ENCODE results near the gene PAFAH1B1.
"Not testable (repeated sequence)": the region's sequence is repeated elsewhere in the genome, so short reads cannot be mapped to it uniquely, and the experiment has no call there.

Gene PAFAH1B1

DNA sequence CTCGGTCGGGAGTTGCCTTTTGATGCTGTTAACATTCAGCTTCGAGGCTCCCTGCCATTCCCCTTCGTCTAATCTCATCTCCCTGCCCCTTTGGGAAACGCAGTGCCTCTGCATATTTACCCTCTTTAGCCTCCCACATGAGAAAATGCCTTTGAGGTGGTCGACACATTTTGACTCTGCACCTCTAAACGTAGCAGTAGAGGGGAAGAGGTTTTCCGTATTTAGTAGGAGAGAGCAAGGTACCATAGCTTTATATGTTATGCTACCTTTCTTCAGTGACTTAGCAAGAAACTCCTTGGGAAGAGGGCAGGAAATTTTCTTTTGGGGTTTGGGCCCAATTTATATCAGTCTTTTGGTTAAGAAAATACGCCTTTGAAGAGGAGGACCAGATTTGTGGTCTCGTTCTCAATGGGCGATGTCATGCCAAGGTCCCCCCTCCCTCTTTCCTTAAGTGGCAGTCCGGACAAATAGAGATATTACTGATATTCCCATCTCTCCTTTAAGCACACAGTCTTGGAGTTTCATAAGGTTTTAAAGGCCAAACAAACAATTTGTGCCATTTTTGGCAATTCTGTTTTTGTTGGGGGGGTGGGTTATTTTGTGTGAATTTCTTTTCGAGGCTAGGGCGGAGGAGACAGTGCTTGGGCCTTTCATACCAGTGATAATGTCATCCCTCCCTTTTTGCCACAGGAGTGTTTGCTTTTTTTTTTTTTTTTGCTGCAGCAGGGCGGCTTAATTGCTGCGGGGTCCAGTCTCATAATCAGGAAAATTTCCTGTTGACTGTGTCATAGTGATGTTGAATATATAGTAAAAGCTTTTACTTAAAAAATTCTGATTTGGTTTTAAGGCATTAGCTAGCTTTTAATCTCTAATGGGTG is 1.5 kb downstream of the PAFAH1B1 start:
- peak; percentile 11 for DNase-seq

DNA sequence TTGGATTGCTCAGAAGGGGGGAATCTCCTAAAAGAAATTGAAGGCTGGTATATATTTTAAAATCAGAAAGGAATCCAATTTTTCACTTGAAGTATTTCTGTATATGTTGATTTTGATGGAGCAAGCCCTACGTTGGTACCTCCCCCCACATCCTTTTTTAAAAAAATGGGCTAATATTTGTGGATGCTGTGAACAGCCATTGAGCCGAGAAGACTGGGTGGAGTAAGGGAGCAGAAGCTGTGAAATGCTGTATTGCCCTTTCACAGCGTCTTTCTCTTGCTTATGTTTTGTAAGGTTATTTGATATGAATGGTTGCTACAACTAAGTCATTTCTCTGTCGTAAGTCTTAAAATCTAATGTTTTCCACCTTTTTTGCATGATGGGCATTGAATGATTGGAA is 2.3 kb downstream of the PAFAH1B1 start:
- DNase-seq, result peak; percentile 13

DNA sequence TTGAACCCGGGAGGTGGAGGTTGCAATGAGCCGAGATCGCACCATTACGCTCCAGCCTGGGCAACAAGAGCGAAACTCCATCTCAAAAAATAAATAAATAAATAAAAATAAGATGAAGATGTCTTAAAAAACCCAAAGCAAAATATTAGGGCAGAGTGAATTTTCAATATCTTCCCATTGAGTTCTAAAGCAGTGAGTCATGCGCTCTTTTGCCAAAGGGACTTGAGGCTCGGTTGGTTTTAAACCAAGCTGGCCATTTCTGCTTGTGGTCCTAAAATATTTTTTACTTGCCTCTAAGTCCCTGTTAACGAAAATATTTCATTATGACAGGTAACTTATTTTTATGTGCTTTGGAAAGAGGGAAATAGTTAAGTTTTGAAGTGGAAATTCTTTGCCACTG is 4.7 kb downstream of the PAFAH1B1 start:
- DNase-seq, result peak; percentile 75

DNA sequence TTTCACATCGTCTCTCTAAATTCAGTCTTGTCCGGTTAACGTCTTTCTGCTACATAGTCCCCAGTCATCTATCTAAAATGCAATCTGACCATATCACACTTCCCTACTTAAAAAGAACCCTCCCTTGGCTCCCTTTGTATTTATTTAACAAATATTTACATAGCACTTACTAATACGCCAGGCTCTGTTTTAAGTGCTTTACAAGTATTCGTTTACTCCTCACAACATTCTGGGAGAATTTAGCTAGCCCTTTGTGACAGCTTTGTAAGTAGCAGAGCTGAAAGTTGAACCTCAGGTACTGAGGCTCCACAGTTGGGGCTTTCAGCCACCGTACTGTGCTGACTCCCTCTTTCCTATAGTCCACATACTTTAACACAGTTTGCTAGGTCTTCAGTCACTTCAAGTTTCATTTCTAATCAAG is 9.2 kb downstream of the PAFAH1B1 start:
- no peak for DNase-seq

DNA sequence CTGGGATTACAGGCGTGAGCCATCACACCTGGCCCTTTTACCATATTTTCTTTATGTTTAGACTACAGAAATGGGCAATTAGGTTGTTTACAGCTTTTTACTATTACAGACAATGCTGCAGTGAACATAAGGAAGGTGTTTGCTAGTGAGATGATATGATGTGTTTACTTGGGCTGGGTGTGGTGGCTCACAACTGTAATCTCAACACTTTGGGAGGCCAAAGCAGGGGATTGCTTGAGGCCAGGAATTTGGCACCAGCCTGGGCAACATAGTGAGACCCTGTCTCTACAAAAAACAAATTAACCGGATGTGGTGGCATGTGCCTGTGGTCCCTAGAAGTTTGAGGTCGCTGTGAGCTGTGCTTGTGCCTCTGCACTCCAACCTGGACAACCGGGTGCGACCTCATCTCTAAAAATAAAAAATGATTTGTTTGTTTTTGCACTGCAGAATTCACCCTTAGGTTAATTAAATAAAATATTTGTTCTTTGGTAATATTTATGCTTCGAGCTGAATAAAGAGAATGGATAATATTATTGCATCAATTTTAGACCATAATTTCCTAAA is 15.0 kb downstream of the PAFAH1B1 start:
- no peak for DNase-seq

DNA sequence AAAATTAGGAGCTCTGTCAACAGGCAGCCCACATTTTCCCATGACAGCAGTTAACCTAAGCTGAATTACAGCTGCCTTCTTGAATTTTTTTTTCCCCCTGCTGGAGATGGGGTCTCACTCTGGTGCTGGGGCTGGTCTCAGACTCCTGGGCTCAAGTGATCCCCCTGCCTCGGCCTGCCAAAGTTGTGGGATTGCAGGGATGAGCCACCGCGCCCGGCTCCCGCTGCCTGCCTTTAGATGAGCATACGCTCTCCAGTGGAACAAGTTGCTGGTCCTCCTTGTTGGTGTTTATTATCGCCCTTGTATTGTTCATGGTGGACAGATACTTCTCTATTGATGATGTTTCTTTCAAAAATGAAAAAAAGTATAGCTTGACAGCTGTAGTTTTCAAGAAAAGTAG is 15.6 kb downstream of the PAFAH1B1 start:
- DNase-seq, result no peak

DNA sequence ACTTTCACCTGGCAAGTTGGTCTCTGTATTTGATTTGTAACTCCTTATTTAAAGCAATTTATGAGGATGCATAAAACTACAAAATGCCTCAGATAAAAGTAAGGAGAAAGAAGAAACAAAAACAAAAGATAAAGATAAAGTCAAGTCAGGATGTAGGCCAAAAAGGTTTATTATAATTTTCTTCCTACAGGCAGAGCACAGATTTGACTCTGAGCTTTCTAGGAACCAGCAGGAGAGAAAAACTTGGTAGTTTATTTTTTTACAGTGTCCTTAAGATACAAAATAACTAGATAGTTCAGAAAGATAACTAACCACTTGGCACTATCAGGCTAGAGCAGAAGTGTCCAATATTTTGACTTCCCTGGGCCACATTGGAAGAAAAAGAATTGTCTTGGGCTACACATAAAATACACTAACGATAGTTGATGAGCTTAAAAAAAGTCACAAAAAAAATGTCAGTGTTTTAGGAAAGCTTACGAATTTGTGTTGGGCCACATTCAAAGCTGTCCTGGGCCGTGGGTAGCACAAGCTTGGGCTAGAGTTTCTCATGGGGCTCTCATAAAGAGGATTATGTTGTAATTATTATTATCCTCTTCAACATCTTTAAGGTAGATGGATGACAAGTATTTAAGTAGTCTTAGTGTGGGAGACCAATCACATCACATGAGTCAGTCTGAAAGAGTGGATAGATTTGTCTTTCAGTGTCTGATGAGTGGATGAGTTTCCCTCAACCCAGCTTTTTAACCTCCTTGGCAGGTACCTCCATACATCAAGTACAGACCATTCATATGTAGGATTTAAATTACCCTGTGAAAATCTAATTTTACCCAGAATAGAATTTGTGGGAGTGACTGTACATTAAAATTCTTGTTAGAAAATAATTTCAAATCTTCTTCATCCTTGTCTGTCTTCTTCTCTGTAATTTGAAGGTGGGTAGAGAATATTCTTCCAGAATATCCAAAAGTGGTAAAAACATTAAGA is 17.0 kb downstream of the PAFAH1B1 start:
- DNase-seq, result no peak

DNA sequence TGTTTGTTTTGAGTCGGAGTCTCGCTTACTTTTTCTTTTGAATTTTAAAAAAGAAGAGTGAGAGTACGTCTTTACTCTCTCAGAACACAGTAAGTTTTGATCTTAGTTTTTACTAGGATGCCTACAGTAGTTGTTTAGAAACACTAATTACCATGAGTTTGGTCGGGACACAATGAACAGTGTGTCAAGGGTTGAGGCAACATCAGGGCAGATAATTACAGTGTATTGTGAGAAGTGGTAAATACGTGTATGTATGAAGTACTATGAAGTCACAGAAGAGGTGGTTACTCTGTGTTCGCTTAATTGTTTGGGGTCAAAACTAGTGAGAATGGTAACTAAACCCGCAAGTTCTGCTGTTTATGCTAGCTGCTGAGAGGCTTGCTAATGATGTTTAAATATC is 18.2 kb downstream of the PAFAH1B1 start:
- no peak for DNase-seq

DNA sequence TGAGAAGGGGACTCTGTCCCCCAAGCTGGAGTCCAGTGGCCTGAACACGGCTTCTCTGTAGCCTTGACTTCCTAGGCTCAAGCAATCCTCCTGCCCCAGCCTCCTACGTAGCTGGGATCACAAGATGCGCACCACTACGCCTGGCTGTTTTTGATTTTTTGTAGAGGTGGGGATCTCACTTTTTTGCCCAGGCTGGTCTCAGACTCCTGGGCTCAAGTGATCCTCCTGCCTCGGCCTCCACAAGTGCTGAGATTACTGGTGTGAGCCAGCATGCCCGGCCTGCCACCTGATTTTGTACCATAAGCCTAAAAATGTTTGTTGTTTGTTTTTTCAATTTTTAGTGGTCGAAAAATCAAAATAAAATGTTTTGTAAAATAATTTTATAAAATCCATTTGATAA is 19.2 kb downstream of the PAFAH1B1 start:
- DNase-seq, result no peak

DNA sequence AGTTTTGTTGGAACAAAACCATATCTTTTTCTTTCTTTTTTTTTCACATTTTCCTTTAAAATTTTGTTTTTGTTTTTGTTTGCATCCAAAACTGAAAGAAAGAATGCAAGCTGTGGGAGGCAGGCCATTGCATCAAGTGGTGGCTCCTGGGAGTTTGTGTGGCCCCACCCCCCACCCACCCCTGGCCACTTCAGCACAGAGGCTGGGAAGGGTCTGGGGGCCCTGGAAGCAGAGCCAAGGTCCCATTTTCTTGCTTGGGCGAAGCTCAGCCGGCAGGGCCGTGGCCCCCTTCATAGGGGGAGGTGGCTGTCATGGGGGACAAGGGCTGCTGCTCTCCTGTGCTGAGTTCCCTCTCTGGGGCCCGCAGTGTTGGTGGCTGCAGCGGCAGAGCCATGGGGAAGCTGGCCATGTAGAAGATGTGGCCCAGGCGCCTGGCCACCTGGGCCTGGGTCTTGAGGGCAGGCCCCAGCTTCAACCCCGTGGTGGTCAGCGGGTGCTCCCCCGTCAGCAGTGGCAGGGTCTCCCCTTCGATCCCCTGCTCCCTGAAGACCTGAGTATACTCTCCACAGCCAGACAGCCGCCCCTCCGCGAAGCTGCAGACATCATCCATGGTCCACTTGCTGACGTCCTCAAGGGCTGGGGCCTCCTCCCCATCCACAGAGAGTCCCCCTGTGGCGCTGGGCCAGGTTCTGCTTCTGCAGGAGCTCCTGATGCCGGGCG is 19.8 kb downstream of the PAFAH1B1 start:
- DNase-seq, result no peak

DNA sequence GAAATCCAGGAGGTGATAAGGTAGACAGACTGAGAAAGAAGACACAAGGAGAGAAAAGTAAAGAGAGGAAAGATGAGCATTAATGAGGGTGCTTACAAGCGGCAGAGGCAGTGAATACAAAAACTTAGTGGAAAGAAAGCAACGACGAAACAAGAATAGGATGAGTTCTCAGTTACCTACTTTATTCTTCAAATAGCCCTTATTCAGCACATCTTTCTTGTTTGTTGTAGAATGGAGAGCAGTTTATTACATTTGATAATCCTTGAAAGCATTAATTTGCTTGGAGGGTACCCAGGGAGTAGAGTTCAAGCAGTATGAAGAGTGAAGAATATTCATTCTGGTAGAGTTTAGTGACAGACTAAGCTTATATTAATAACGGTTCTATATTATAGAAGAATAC is 22.4 kb downstream of the PAFAH1B1 start:
- no peak for DNase-seq

DNA sequence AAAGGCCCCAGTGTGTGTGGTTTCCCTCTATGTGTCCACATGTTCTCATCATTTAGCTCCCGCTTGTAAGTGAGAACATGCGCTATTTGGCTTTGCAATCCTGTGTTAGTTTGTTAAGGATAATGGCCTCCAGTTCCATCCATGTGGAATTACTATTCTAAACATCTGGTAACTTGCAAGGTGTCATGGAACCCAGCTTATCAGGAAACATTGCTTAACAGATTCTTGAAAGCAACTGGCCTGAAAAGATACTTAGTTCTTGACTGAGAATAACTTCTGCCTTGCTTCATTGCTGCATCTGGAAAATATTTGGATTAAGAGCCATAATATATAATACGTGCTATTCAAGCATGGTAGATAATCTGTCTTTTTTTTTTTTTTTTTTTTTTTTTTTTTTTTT is 27.8 kb downstream of the PAFAH1B1 start:
- no peak for DNase-seq

DNA sequence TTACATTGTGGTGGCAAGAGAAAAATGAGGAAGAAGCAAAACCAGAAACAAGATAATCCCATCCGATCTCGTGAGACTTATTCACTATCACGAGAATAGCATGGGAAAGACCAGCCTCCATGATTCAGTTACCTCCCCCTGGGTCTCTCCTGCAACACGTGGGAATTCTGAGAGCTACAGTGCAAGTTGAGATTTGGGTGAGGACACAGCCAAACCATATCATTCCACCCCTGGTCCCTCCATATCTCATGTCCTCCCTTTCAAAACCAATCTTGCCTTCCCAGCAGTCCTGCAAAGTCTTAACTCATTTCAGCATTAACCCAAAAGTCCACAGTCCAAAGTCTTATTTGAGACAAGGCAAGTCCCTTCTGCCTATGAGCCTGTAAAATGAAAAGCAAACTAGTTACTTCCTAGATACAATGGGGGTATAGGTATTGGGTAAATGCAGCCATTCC is 28.5 kb downstream of the PAFAH1B1 start:
- not testable (repeated sequence) for DNase-seq

DNA sequence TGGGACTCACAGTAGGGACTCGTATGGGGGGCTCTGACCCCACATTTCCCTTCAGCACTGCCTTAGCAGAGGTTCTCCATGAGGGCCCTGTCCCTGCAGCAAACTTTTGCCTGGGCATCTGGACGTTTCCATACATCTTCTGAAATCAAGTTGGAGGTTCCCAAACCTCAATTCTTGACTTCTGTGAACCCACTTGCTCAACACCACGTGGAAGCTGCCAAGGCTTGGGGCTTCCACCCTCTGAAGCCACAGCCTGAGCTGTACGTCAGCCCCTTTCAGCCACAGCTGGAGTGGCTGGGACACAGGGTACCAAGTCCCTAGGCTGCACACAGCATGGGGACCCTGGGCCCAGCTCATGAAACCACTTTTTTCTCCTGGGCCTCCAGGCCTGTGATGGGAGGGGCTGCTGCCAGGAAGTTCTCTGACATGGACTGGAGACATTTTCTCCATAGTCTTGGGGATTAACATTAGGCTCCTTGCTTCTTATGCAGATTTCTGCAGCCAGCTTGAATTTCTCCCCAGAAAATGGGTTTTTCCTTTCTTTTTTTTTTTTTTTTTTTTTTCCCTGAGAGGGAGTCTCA is 29.4 kb downstream of the PAFAH1B1 start:
- not testable (repeated sequence) for DNase-seq

DNA sequence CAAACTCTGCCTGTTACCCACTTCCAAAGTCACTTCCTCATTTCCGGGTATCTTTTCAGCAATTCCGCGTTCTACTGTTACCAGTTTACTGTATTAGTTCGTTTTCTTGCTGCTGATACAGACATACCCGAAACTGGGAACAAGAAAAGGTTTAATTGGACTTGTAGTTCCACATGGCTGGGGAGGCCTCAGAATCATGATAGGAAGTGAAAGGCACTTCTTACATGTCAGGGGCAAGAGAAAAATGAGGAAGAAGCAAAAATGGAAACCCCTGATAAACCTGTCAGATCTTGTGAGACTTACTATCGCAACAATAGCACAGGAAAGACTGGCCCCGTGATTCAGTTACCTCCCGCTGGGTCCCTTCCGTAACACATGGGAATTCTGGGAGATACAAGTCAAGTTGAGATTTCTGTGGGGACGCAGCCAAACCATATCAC is 30.9 kb downstream of the PAFAH1B1 start:
- DNase-seq, result no peak

DNA sequence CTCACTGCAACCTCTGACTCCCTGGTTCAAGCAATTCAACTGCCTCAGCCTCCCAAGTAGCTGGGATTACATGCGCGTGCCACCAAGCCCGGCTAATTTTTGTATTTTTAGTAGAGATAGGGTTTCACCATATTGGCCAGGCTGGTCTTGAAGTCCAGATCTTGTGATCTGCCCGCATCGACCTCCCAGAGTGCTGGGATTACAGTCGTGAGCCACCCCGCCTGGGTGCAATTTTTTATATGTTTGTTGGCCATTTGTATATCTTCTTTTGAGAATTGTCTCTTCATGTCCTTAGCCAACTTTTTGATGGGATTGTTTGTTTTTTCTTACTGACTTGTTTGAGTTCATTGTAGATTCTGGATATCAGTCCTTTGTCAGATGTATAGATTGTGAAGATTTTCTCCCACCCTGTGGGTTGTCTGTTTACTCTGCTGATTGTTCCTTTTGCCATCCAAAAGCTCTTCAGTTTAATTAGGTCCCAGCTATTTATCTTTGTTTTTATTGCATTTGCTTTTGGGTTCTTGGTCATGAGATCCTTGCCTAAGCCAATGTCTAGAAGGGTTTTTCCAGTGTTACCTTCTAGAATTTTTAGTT is 33.3 kb downstream of the PAFAH1B1 start:
- not testable (repeated sequence) for DNase-seq

DNA sequence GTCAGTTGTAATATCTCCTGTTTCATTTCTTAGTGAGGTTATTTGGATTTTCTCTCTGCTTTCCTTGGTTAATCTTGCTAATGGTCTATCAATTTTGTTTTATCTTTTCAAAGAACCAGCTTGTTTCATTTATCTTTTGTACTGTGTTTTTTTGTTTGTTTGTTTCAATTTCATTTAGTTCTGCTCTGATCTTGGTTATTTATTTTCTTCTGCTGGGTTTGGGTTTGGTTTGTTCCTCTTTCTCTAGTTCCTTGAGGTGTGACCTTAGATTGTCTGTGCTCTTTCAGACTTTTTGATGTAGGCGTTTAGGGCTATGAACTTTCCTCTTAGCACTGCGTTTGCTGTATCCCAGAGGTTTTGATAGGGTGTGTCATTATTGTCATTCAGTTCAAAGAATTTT is 35.5 kb downstream of the PAFAH1B1 start:
- not testable (repeated sequence) for DNase-seq

DNA sequence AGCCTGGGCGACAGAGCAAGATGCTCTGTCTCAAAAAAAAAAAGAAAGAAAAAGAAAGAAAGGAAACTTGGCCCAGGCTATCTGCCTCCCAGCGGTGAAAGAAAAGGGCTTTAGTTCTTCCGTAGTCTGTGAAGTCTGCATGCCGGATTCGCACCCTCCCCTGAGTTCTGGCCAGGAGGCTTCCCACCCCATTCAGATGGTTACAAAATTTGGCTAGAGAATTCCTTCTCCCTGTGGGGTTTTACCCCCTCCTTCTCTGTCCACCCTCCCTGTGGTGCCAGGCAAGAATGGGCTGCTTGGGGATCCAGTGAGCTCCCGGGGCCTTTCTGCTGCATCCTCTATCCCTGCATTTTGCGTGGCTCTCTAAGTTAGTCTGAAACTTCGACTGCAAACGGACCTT is 37.8 kb downstream of the PAFAH1B1 start:
- DNase-seq, result no peak

DNA sequence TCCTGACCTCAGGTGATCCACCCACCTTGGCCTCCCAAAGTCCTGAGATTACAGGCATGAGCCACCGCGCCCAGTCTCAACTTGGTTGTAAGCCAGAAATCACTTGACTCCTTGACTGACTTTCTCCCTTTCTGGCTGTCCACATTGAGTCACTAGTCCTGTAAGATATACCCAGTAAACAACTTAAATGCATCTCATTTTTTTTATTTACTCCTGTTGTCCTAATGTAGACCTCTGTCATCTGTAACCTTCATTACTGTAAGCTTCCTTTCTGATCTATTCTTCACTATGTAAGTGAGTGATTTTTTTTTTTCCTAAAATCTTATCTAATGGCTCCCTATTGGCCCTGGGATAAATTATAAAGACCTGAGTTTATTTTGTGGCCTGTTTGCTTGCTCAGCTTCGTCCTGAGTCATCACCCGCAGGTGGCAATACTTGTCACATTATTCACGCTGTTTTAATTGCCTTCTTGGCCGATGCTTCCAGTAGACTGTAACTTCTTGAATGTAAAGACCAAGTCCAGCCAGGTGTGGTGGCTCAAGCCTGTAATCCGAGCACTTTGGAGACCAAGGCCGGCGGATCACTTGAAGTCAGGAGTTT is 41.0 kb downstream of the PAFAH1B1 start:
- peak; percentile 14 for DNase-seq

DNA sequence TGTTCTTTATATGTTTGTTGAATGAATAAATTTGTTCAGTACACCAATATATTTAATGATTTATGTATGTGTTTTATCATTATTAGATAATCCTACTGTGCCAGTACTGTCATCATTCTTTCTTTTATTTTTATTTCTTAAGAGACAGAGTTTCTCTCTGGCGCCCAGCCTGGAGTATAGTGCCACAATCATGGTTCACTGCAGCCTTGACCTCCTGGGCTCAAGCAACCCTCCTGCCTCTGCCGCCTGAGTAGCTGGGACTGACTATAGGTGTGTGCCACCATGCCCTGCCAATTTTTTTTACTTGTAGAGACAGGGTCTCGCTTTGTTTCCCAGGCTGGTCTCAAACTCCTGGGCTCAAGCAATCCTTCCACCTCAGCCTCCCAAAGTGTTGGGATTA is 41.8 kb downstream of the PAFAH1B1 start:
- no peak for DNase-seq

DNA sequence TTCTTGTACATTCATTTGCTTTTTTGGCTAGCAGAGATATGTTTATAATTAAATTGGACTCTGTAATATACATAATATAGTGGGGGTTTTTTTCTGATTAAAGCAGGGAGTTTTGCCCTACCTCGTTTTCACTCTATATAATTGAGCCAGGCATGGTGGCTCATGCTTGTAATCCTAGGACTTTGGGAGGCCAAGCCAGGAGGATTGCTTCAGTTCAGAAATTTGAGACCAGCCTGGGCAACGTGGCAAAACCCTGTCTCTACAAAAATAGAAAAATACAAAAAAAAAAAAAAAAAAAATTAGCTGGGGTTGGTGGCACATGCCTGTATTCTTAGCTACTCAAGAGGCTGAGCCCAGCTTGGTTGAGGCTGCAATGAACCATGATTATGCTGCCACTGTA is 42.2 kb downstream of the PAFAH1B1 start:
- DNase-seq, result no peak
